Eye (tissue), 1 donor: Measurements from ENCODE around the gene KRTAP5-2.

Experiments
- DNase-seq: peaks from one replicate; pipeline ENCODE4 v3.0.0-alpha.2; 2015

Gene KRTAP5-2

DNA sequence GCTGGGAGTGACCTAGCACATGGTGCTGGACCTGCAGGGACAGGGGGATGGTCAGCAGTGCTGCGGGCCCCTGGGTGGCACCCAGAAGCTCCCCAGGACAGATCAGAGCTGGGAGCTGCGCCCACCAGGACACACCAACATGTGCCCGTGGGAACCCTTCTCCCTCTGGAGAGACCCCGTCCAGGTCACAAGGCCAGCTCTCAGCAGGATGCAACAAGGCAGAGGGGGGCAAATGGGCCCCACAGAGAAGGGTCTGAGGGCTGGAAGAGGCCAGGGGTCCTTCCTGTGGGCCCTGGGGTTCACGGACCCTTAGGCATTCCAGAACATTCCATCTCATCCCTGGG lies 32.2 kb downstream of the KRTAP5-2 start:
- no peak for DNase-seq

DNA sequence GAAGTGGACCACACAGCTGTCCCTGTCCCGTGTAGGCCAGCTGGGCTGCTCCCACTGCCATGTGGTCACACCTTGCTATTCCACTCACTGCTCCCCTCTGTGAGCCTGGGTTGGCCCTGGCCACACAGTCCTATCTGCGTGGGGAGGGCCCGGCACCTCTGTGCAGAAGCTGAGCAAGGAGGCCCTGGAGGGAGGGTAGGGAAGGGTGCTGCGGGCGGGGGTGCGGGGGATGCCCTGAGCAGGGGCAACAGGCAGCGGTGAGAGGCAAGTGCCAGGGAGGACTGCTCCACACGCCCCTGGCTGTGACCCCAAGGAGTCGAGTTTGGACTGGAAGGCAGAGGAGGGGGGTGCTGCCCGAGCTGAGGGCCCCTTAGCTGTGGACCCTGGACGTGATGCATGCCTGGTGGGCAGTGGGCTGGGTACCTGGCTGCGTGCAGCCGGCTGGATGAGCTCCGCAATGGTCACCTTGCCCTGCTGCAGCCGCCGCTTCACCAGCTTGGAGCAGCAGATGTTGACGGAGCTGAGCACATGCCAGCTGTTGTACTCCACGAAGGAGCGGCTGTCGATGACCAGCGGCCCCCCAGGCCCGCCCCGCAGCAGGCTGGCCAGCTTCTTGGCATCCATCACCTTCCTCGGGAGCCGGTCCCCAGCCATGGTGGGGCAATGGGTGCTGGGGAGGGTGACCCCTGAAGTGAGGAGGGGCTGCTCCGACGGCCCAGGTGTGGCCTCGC lies 32.8 kb downstream of the KRTAP5-2 start:
- no peak for DNase-seq

DNA sequence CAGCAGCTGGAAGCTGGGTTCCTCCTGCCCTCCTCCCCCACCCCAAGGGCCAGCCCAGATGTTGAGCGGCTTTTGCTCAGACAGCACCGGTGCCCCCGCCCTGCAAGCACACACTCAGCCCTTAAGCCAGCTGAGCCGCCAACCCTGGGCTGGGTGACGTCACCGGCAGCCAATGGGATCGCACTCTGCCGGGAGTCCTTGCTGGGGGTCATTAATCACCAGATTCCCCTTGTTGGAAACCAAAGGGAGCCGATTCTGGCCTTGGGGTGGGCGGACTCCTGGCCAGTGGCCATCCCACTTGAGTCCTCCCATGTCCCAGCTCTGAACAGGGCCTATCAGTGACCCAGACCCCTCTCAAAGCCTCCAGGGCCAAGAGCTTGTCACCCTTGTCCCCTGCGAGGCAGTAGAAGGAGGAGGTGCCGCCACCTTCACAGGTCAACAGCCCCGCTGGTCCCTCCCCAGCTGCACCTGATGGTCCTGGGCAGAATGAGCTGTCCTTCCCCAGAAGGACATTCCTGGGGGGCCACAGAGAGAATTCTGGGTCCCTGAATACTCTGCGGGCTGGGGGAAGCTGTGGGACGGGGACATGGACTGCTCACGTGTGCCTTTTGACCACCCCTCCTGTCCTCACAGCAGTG lies 33.4 kb downstream of the KRTAP5-2 start:
- DNase-seq = peak; percentile 82

DNA sequence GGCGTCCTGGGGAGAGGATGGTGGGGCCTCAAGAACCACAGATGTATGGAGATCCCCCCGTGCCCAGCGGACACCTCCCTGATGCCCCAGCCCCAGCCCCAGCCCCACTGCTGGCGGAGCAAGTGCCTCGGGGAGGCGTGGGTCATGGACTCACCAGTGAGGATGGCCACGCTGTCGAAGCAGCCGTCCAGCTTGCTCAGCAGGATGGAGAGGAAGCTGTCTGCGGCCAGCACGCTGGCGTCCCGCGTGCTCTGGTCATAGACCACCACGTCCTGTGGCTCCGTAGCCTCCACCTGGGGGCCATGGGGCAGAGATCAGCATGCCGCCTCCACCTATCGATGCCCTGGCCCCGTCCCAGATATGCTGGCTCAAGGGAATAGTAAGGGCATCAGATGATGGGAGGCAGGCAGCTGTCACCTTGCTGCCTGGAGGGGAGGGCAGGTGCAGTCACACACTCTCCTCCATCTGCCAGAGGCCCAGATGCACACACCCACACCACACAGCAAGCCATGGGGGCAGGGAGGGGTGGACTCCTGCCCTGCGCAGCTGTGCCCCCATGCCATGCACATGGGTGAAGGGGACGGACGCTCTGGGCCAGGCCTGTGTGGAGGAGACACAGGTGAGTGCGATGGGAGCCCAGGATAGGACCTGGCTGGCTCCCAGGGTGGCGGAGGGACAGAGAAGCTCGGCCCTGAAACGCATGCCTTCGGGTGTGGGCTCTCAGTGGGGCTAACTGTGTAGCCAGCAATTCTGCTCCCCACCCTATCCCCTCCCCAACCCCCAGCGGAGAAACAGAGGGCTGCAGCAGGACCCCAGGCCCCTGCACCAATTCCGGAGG lies 34.2 kb downstream of the KRTAP5-2 start:
- DNase-seq = no peak

DNA sequence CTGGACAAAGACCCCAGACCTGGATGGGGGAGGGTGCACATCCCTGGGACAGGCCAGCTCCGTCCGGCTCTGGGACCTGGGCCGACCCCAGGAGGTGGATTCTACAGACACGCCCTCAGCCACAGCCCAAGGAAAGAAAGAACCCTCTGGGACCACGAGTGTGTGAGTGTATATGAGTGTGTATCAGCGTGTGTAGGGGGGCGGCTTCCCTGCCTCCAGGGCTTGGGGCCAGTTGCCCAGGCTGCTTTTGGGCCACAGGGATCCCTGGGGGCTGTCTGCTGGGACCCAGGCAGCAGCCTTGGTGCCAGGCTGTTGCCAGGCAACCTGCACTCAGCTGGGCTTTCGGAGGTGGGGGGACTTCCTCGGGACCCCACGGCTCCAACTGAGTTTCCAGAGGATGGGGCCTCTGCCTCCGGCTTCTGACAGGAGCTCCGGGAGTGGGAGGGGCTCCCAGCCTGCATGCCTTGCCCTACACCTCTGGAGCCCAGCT lies 34.9 kb downstream of the KRTAP5-2 start:
- DNase-seq = no peak

DNA sequence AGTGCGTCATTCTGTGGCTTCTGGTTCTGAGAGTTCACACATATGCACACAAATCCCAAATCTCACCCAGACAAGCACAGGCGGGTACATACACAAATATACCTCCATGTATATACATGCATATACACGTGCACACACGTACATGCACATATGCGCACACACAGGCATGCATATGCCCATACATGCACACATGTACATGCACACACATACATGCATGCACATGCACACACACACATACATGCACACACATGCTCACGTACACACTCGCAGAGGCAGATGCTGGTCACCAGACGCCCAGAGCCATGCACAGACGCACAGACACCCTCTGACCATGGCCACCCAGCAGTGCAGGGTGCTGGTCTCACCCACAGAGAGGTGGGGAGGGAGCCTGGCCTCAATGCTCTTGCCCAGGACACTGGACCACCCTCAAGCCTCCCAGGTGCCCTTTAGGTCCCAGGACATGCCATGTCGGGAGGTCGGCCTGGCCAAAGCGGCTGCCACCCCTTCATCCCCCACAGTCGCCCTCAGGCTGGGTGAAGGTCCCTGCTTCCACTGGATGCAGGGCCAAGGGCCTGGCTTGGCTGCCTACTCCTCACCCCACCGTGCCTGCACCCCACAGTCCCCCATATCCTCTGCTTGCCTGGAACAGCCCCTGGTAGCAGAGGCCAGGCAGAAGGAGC lies 35.5 kb downstream of the KRTAP5-2 start:
- no peak for DNase-seq

DNA sequence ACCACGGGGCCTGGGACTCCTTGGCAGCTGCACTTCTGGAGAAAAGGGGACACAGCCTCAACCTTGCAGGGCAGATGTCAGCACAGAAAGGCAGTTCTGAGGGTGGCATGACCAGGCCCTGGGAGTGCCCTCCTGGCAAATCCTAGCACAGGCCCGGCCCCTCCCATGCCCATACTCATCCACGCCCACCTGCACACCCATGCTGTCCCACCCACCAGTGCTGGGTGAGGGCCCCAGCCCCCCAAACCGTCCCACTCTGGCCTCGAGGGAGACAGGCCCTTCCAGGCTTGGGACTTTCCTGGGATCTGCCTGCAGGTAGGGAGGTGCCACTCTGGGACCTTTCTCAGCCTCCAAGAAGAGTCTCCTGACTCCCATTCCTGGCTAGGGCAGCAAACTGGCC lies 36.1 kb downstream of the KRTAP5-2 start:
- DNase-seq = no peak

DNA sequence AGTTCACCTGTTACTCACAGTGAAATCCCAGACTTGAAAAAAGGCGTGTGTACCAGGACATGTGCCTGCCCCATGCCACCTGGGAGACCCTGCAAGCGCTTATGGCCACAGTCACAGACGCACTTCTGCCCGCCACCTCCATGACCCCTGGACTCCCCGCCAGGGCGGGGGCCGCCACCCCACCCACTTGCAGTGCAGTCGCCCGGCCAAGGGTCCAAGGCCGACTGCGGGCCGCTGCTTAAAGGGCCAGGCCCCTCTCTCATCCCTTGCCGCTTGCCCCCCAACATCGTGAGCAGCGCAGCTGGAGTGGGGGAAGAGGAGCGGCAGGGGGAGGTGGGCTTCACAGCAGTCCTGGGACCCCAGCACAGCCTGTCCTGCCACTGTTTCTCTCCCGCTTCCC lies 36.8 kb downstream of the KRTAP5-2 start:
- DNase-seq = no peak

DNA sequence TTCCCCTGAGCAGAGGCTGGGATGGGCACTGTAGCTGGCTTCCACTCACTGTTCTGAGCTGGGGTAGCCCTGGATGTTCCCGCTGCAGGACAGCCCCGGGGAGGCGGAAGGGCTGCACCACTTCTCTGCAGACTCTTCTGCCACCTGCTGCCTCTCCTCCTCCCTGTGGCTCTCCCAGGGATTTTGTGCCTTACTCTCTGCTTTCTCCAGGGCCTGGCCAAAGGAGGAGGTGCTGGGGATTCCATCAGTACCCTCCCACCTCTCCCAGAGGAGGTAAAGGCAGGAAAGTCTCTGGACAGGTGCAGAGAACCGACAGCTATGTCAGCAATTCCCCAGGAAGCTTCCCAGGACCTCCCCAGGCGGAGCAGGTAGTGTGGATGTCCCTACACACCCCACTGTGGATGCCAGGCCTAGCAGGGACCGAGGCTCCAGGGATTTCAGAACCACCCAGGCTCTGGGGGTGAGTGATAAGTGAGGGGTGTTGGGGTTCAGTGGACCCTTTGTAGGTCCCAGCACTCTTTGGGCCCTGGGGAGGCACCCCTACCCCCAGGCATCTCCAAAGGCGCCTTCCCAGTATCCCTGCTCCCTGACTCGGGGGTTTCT lies 37.3 kb downstream of the KRTAP5-2 start:
- no peak for DNase-seq

DNA sequence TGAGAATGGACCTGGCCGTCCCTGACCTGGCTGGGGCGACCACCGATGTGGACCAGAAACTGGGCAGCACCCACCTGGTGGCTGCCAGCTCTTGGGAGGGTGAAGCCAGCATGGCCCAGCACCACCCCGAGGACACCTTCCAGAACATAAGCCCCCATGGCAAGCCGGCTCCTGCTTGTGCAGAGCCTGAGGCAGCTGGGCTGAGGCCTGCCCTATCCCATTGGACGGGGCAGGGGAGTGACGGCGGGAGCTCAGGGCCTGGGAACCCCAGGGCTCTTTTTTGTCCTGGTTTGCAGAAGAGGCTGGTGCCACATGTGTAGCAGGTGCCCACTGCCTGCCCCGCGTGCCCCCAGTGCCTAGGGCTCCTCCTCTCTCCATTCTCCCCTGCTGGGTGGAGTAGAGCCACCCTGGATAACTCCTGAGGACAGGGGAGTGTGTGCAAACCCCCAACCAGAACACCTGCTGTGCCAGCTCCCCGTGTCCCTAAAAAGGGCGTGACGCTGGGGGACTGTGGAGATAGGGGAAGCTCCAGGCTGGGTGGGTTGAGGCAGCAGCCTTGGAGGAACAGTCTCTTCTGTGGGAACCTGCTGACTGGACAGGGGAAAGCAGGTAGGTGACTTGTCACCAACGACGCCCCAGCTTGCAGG lies 38.0 kb downstream of the KRTAP5-2 start:
- DNase-seq = no peak

DNA sequence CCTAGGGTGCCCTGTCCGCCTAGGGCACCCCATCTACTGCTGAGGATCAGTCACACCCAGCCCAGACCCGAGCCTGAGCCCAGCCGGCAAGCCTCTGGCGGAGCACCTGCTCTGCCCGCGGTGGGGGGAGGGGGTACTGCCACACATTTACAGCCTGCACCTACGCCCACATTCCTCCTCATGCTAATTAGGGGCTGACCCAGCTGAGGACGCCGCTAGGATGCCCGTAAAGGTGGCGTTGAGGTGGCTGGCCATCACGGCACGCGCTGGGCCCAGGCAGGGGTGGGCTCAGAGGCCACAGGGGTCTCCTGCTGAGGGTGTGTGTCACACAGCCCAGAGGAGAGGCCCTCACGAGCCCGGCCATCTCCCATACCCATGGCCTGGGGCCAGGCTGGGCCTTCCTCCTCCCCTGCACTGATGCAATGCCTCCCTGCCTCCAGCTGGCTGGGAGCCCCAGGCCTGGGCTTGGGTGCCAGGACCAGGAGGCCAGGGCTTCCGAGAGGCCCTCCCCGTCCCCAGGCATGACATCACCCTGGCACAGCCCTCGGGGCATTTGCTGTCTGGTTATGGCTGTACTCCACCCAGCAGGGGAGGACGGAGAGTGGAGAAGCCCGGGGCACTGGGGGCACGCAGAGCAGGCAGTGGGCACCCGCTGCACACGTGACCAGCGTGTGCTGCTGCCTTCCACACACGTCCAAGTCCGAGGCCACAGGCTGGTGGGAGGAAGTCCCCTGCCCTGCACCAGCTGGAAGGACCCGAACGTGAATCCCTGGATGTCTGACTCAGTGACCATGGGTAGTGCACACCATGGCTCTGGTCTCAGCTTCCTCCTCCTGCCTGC lies 38.8 kb downstream of the KRTAP5-2 start:
- no peak for DNase-seq

DNA sequence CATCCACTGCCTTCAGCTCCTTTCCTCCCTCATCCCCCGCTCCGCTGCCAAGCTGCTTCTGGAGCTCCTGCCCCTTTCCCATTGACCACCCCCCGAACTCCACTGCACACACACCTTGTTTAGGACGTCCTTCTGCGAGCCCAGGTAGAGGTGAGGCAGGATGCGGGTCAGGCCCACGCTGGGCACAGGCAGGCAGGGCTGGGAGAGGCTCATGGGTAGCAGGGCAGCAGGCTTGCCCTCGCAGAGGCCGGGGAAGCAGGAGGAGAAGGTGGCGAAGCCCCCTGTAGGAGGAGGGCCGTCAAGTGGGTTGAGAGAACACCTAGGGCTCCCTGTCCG lies 39.4 kb downstream of the KRTAP5-2 start:
- DNase-seq = no peak

DNA sequence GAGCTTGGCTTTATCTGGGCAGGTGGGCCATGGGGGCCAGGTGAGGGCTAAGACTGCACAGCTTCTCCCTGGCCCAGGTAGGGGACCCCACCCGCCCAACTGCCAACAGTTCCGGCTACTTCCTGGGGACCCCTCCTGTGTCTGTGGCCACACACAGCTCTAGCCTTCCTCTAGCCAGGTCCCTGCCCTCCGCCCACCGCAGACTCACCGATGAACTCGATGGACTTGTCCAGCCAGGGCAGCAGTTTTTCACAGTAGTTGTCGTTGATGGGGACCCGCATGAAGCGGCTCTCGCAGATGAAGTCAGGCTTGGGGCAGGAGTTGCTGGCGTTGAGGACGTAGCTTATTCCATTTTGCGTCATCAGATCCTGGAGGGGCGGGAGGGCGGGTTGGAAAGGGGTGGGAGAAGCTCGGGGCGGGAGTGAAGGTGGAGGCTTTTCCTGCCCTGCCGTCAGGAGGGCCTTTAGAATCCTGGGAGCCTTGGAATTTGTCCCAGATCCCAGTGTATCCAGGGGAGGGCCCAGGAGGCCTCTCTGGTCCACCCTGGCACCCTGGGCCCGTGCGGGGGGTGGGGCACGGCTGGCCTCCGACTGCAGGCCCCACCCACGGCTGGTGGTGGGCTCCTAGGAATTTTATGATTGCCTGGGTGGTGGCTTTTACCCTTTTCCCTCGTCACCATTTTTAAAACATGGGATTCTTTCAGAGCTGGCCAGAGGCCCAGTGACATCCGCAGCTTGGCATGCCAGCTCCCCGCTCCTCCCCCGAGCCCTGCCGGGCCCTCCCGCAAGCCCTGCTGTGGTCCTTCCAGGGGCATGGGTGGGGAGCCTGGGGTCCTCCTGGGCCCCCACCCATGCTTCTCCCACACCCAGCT lies 40.0 kb downstream of the KRTAP5-2 start:
- DNase-seq = no peak

DNA sequence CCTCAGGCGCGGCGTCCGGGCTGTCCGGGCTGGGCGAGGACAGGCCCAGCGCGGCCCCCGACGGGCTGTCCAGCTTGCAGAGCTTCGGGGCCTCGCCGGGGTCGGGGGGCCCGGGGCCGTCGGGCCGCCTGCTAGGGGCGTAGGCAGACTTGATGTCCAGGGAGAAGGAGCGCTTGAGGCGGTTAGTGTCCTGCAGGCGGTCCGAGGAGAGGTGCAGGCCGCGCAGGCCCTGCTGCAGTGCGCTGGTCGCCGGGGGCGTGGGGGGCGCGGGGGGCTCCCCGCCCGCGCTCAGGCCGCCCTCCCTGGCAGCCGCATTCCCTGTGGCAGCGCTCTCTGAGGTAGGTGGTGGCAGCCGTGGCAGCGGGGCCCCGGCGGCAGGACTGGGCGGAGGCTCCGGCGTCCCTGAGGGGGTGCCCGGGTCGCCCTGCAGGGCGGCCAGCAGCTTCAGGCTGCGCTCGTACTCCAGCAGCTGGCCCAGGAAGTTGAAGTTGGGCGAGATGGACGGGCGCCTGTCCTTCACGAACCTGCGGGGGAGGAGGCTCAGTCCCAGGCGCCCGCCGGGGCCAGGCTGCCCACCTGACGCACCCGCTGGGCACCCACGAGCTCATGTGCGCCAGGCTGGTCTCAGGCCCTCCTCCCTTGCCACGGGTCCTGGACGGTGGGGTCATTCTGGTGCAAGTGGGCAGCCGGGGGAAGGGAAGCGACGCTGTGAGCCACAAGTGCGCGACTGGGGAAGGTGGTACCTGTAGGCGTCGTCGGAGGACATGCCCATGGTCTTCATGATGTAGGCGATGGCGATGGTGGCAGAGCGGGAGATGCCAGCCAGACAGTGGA lies 40.8 kb downstream of the KRTAP5-2 start:
- no peak for DNase-seq

DNA sequence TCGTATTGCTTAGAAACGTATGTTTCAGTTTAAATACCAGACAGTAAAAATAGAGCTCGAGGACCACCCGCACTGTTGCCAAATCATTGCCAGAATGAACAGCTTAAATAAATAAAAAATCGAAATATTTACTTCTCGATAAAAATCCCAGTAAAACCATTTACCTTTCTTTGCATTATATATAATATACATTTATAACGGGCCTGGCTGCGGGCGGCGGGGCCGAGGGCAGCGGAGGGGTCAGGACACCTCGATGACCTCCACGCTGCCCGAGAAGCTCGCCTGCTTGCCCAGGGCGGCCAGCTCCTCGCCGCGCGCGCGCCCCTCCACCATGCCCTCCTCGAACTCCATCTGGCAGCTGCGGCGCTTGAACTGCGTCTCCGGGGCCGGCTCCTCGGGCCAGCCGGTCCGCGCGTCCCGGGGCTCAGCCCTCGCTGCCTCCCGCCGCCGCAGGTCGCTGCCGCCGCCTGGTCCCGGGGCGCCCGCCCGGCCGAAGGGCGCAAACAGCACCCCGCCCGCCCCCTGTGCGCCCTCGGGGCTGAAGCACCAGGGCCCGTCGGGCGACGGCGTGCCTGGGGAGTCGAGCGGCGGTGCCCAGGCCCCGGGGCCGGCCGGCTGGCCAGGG lies 41.7 kb downstream of the KRTAP5-2 start:
- DNase-seq = no peak

DNA sequence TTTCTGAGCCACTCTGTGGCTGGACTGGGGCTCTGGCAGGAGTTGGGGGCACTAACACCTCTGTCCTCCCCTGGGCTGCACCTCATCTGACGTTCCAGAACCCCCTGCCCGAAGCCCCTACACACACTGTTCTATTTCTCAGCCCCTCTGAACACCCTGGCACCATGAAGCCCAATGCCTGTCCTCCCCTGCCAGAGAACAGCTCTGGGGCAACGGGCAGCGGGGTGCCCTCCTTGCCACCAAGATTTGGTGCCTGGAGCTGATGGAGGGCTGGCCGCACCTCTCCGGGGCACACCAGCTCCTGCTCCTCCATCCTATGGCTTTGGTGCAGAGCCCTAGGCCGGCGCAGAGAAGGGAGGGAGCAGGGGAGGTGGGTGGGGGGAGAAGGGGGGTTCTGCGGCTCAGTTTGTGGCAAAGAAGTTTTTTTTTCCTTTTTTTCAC lies 42.4 kb downstream of the KRTAP5-2 start:
- no peak for DNase-seq

DNA sequence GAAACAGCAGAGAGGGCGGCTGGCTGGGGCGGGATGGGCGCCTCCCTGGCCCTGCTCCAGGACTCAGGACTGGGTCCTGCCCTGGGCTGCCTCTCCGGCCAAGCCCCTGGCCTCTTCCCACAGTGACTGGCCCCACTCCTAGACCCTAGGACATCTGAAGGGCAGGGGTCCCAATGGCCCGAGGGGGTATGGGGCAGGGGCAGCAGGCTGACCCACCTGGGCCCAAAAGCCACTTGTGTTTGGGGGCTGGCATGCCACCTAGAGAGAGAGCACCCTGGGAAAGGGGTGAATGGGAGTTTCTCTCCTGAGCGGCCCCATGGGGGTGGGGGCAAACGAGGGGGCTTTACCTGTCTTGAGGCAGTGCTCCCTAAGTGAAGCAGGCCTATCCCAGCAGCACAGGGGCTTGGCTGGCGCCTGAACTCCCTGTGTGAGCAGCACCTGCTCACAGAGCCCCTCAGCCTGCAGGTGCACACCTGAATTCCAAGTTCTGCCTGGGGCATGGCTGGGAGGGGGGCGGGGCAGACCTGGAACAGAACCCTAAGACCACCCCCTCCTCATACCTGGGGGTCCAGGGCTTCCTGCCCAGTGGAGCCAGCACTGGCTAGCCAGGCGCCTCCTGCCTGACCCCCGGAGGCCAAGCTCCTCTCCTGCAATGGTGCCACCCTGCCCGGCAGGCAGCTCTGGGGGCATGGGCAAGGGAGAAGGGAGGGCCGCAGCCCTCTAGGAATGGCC lies 42.9 kb downstream of the KRTAP5-2 start:
- DNase-seq = no peak
